Kidney epithelial cell (primary cell): ENCODE results near the gene SLC22A16. TPM values are rescaled to one million over a fixed set of nuclear protein-coding genes. Genes with fewer than 3 reads are reported as not detected.

Experiments used
- DNase-seq: peaks from one replicate; pipeline ENCODE4 v3.0.0-alpha.2; 2010; ENCODE audit warnings: low read depth
- H3K27me3 ChIP-seq: 2 replicates; pipeline ENCODE4 v1.6.0; 2011; ENCODE audit warnings: low read length; ENCODE audit not compliant: control insufficient read depth, insufficient read depth
- H3K36me3 ChIP-seq: 2 replicates; pipeline ENCODE4 v1.5.1; 2011; ENCODE audit warnings: low read length; ENCODE audit not compliant: control insufficient read depth, insufficient read depth
- H3K4me3 ChIP-seq: 2 replicates; pipeline ENCODE4 v1.5.1; 2011; ENCODE audit warnings: low read depth, mild to moderate bottlenecking, control low read depth, low read length
- total RNA-seq: library from RNA; depleted of rRNA; stranded (reverse); fragments of >200 nt; gene quantifications from 2 replicates; pipeline ENCODE4 v1.2.3, GENCODE V29; 2015
- TF ChIP-seq, protein P1 (sequence below): IDR thresholded peaks from 2 replicates; pipeline ENCODE4 v1.5.1; 2011; ENCODE audit warnings: mild to moderate bottlenecking, moderate library complexity, low read length, control low read depth, inconsistent platforms; ENCODE audit not compliant: insufficient read depth, poor library complexity, severe bottlenecking

SLC22A16 gene
- total RNA-seq, 1 donor from 2014 or later: 0.71 TPM

DNA sequence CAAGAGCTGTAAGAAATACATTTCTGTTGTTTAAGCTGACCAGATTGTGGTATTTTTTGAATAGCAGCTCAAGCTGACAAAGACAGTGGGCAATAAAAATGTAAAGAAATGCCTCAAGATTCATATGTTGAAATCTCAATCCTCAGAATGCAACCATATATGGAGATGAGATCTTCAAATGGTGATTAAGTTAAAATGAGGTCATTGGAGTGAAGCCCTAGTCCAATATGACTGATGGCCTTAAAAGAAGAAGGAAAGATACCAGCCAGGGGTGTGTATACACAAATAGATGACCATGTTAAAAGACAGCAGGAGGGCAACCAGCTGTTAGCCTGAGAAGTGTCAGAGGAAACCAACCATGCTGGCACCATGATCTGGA lies 54.0 kb downstream of the SLC22A16 start:
- Histone ChIP-seq H3K27me3 (no peaks in the 10 kb centered on the region), H3K36me3 (no peaks in the 10 kb centered on the region), H3K4me3 (no peak overlapping the region)
- TF ChIP-seq, protein P1, sequence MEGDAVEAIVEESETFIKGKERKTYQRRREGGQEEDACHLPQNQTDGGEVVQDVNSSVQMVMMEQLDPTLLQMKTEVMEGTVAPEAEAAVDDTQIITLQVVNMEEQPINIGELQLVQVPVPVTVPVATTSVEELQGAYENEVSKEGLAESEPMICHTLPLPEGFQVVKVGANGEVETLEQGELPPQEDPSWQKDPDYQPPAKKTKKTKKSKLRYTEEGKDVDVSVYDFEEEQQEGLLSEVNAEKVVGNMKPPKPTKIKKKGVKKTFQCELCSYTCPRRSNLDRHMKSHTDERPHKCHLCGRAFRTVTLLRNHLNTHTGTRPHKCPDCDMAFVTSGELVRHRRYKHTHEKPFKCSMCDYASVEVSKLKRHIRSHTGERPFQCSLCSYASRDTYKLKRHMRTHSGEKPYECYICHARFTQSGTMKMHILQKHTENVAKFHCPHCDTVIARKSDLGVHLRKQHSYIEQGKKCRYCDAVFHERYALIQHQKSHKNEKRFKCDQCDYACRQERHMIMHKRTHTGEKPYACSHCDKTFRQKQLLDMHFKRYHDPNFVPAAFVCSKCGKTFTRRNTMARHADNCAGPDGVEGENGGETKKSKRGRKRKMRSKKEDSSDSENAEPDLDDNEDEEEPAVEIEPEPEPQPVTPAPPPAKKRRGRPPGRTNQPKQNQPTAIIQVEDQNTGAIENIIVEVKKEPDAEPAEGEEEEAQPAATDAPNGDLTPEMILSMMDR: no peak
- DNase-seq: no peak

GRCh38 chr6:110421749-110422443 lies 54.5 kb downstream of the SLC22A16 start:
- Histone ChIP-seq H3K27me3 (no peaks in the 10 kb centered on the region), H3K4me3 (no peak overlapping the region), H3K36me3 (no peaks in the 10 kb centered on the region)
- TF ChIP-seq, protein P1: no peak
- DNase-seq: no peak

DNA sequence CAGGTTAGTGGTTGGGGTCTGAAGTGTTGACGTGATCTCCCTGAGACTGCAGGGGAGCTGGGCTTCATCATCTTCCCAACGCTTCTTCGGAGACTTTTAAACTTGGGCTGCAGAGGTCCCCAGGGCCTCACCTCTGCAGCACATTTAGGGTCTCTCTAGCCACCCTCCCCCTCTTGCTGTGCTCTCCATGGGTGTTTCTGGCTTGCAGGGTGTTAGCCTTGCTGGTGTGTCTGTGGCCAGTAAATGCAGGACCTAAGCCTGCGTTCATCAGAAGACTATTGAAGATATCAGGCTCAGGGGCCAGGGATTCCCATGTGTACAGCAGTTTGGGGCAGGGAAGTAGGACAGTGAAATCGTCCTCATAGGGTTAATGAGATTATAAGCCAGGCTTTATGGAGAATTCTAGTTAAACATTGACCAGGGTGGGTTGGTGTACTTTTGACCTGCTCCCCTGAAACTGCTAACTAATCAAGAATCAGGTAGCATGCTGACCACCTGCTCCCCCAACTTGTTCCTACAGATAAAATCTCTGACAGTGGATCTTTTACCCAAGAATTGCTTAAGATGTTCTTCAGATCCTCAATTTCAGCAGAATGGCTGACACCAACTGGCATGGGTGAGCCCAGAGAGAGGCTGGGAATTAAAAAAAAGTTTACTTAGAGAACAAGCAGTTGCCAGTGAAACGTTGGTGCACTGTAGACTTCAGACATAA lies 57.2 kb downstream of the SLC22A16 start:
- H3K4me3 ChIP-seq: no peak overlapping the region
- TF ChIP-seq, protein P1: no peak
- no peaks in the 10 kb centered on the region for H3K27me3 ChIP-seq
- DNase-seq: no peak
- H3K36me3 ChIP-seq: no peaks in the 10 kb centered on the region

DNA sequence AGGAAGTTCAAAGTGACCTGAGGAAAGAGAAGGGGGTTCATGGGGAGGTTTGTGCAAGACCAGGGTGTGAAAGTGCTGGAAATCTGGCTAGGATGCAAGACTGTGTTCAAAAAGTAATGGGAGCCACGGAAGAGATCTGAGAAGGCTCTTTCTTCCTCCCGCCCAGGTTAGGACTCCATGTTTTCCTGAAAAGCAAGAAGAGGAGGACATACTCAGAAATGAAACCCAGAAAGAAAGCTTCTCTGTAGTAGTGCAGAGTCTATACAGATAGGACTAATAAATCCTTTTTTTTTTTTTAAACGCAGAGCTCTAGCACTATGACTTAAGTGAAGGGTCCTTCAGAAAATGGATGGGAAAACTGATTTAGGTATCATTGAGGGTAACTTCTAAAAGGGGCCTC lies 57.8 kb downstream of the SLC22A16 start:
- TF ChIP-seq, protein P1: no peak
- no peak for DNase-seq
- H3K27me3 ChIP-seq: no peaks in the 10 kb centered on the region
- H3K4me3 ChIP-seq: no peak overlapping the region
- no peaks in the 10 kb centered on the region for H3K36me3 ChIP-seq

- Histone ChIP-seq H3K27me3 (no peaks in the 10 kb centered on the region), H3K36me3 (no peaks in the 10 kb centered on the region), H3K4me3 (no peak within 1 kb of the TSS)
- peak; percentile 4 for DNase-seq
- TF ChIP-seq, protein P1: no peak
These were observed 61.1 kb downstream of the SLC22A16 start, which contains the start of gene DDO for GRCh38 chr6:110415086-110415916. Gene DDO, minus strand, starts transcription at chr6:110415575. Its CDS starts 2,113 bp downstream, at chr6:110413462.
